ENCODE results near the gene RTN4RL1. TPM values are rescaled to one million over a fixed set of nuclear protein-coding genes. Genes with fewer than 3 reads are reported as not detected.

RTN4RL1 gene
- total RNA-seq, 1 donor from 2014 or later = not detected

DNA sequence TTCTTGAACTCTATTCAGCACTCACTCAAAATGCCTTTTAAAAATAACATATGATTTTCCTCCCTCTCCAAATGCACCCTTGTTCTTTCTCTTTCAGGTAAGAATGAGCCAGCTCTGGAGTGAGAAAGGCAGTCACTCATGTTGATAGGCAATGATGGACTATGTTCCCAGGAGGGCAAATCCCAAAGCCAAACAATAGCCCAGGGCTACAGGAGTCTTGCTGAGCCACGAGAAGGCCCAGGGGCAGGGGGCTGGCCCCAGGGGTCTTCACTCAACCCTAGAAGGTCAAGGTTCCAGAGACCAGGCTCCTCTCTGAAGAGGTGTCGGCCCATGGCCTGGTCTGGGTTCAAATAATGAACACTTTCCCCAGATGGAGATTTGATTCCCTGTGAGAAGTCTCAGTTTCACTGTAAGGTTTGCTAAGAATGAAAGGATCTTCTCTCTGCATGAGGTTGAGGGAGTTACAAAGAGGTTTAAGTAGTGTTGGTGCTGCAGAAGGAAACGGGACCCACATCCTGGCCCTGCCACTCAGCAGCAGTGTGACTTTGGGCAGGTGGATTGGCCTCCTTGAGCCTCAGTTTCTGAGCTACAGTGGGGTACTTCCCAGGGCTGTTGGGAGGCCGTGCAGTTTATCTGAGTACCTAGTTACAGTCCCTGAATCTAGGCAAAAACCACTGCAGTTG lies 49.0 kb downstream of the RTN4RL1 start:
- no peak overlapping the region for H3K4me3 Mint-ChIP-seq
- no peaks in the 10 kb centered on the region for H3K9me3 Mint-ChIP-seq
- TF ChIP-seq, protein P1, sequence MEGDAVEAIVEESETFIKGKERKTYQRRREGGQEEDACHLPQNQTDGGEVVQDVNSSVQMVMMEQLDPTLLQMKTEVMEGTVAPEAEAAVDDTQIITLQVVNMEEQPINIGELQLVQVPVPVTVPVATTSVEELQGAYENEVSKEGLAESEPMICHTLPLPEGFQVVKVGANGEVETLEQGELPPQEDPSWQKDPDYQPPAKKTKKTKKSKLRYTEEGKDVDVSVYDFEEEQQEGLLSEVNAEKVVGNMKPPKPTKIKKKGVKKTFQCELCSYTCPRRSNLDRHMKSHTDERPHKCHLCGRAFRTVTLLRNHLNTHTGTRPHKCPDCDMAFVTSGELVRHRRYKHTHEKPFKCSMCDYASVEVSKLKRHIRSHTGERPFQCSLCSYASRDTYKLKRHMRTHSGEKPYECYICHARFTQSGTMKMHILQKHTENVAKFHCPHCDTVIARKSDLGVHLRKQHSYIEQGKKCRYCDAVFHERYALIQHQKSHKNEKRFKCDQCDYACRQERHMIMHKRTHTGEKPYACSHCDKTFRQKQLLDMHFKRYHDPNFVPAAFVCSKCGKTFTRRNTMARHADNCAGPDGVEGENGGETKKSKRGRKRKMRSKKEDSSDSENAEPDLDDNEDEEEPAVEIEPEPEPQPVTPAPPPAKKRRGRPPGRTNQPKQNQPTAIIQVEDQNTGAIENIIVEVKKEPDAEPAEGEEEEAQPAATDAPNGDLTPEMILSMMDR (IDR thresholded peaks at IDR 0.05) = no peak

DNA sequence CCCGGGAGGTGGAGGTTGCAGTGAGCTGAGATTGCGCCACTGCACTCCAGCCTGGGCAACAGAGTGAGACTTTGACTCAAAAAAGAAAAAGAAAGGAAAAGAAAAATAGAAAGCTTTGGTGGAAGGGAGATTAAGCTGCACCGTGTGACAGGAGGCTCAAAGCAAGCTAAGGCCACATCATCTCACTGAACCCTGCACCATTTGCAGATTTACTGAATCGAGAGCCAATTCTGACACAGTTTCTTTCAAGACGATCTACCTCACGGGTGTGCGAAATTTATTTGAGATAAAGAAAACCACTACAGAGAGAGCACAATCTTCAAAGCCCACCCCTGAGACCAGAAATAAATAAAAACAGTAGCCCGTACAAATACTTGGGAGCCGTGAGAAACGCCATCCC lies 49.6 kb downstream of the RTN4RL1 start:
- H3K4me3 Mint-ChIP-seq = no peak overlapping the region
- CTCF ChIA-PET = no interaction called here
- intact Hi-C loops (cut with micrococcal nuclease) = no loop called here
- H3K4me1 Mint-ChIP-seq = no peaks in the 10 kb centered on the region
- TF ChIP-seq, protein P1 (IDR thresholded peaks at IDR 0.05) = no peak
- H3K27ac Mint-ChIP-seq = no peak overlapping the region
- H3K9me3 Mint-ChIP-seq = no peaks in the 10 kb centered on the region
- no peak for DNase-seq
- no peaks in the 10 kb centered on the region for H3K36me3 Mint-ChIP-seq (ENCODE audit: low read depth)
- H3K27me3 Mint-ChIP-seq = peaks cover 32% of the 10 kb centered on the region
- ATAC-seq (ENCODE audit: low read depth) = no peak
- POLR2A ChIA-PET = no interaction called here

More for the DNA sequence above, 49.0 kb downstream of the RTN4RL1 start:
- CTCF ChIA-PET = no interaction called here
- ATAC-seq (ENCODE audit: low read depth) = no peak
- H3K36me3 Mint-ChIP-seq (ENCODE audit: low read depth) = no peaks in the 10 kb centered on the region
- H3K27me3 Mint-ChIP-seq = peaks cover 32% of the 10 kb centered on the region
- POLR2A ChIA-PET = no interaction called here
- intact Hi-C loops (cut with micrococcal nuclease) = no loop called here
- no peak for DNase-seq
- H3K4me1 Mint-ChIP-seq = no peaks in the 10 kb centered on the region
- H3K27ac Mint-ChIP-seq = no peak overlapping the region

DNA sequence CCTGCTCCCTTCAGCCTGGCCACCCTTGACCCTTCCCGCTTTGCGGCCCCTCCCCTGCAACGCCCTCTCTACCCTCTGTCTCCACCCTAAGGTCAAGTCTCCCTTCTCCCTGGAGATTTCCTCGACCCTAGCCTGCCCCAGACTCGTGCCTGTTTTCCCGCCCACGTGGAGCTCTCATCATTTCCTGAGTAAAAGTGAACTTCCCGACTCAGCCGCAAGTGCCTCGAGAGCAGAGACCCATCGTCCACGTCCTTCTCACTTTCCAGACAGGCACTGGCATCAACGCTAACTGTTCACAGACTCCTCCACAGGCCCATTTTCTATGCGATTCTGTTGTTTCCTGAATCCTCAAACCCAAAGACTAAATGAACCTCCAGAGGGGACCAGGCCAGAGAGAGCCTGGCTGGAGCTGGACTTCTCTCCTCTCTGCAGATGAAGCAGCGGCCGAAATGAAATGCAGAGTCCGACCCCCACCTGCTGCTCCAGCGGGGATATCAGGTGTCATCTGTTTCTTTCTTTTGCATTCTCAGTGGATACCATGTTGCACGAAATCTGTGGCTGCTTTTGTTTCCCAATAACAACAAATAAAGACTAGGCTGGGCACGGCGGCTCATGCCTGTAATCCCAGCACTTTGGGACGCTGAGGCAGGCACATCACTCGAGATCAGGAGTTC lies 52.5 kb downstream of the RTN4RL1 start:
- H3K4me3 Mint-ChIP-seq = no peak overlapping the region
- ATAC-seq (ENCODE audit: low read depth) (no peak), DNase-seq (no peak)
- intact Hi-C loops (cut with micrococcal nuclease) = no loop called here
- H3K27ac Mint-ChIP-seq = no peak overlapping the region
- TF ChIP-seq, protein P1 (IDR thresholded peaks at IDR 0.05) = no peak
- H3K27me3 Mint-ChIP-seq = peaks cover 48% of the 10 kb centered on the region
- H3K4me1 Mint-ChIP-seq = no peaks in the 10 kb centered on the region
- ChIA-PET CTCF (no interaction called here), POLR2A (no interaction called here)
- H3K36me3 Mint-ChIP-seq (ENCODE audit: low read depth) = no peaks in the 10 kb centered on the region
- H3K9me3 Mint-ChIP-seq = no peaks in the 10 kb centered on the region

DNA sequence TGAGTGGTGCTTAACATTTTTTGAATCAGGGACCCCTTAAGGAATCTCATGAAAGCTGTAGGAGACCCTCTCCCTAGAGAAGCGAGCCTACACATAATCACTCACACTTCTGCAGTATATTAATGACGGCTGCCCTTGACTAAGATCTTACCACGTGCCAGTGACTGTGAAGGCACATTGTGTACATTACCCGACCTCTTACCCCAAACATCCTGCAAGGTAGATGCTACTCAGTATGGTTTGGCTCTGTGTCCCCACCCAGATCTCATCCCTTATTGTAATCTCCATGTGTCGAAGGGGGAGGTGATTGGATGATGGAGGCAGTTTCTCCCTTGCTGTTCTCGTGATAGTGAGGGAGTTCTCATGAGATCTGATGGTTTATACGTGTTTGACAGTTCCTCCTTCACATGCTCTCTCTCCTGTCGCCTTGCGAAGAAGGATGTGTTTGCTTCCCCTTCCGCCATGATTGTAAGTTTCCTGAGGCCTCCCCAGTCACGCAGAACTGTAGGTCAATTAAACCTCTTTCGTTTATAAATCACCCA lies 54.2 kb downstream of the RTN4RL1 start:
- CTCF ChIA-PET = no interaction called here
- intact Hi-C loops (cut with micrococcal nuclease) = no loop called here
- TF ChIP-seq, protein P1 (IDR thresholded peaks at IDR 0.05) = no peak
- ATAC-seq (ENCODE audit: low read depth) (no peak), DNase-seq (no peak)
- H3K27me3 Mint-ChIP-seq = peaks cover 51% of the 10 kb centered on the region
- H3K9me3 Mint-ChIP-seq = no peaks in the 10 kb centered on the region
- POLR2A ChIA-PET = interaction anchor here (0.6 kb wide), 1 partner anchor 64 kb away, joined by 3 read pairs; no protein-coding TSS in a partner anchor
- H3K36me3 Mint-ChIP-seq (ENCODE audit: low read depth) = no peaks in the 10 kb centered on the region
- H3K4me3 Mint-ChIP-seq = no peak overlapping the region
- H3K27ac Mint-ChIP-seq = no peak overlapping the region
- H3K4me1 Mint-ChIP-seq = no peaks in the 10 kb centered on the region

DNA sequence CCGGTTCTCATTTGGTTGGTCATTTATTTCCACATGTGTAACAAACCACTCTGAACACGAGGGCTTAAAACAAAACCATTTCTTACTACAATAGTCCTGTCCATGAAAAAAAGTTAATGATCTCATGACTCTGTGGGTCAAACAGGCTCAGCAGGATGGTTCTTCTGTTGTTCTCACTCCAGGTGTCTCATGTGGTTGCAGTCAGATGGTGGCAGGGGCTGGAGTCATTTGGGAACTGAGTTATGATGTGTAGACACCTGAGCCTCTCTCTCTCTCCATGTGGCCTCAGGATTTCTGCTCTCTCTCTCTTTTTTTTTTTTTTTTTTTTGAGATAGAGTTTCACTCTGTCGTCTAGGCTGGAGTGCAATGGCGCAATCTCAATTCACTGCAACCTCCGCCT lies 55.4 kb downstream of the RTN4RL1 start:
- Mint-ChIP-seq H3K4me1 (no peaks in the 10 kb centered on the region), H3K27ac (no peak overlapping the region), H3K27me3 (peaks cover 44% of the 10 kb centered on the region), H3K4me3 (no peak overlapping the region), H3K9me3 (no peaks in the 10 kb centered on the region), H3K36me3 (ENCODE audit: low read depth) (no peaks in the 10 kb centered on the region)
- ATAC-seq (ENCODE audit: low read depth) = no peak
- intact Hi-C loops (cut with micrococcal nuclease) = no loop called here
- TF ChIP-seq, protein P1 (IDR thresholded peaks at IDR 0.05) = no peak
- CTCF ChIA-PET = interaction anchor here (0.9 kb wide), 1 partner anchor 85 kb away, joined by 3 read pairs; the partner anchor contains the start of gene HIC1
- POLR2A ChIA-PET = interaction anchor here (0.6 kb wide), 1 partner anchor 247 kb away, joined by 3 read pairs; no protein-coding TSS in a partner anchor
- no peak for DNase-seq

All from activated B cell treated with CpG ODN at 0.5 μM for 24 hours (primary cell).